Colonic mucosa (tissue), 4 donors: Measurements from ENCODE around the gene TCP11. TPM values are rescaled to one million over a fixed set of nuclear protein-coding genes. Genes with fewer than 3 reads are reported as not detected.

Experiments used
- DNase-seq: peaks from one replicate; pipeline ENCODE4 v3.0.0-alpha.2; 2020
- H3K27ac ChIP-seq: fragments of 200-600 bp; one replicate; pipeline ENCODE4 v1.8.0; 2021
- H3K27me3 ChIP-seq: fragments of 200-600 bp; one replicate; pipeline ENCODE4 v1.8.0; 2021
- H3K36me3 ChIP-seq: fragments of 200-600 bp; one replicate; pipeline ENCODE4 v1.8.0; 2021
- H3K4me1 ChIP-seq: fragments of 200-600 bp; one replicate; pipeline ENCODE4 v1.8.0; 2021; ENCODE audit warnings: mild to moderate bottlenecking
- H3K4me3 ChIP-seq: fragments of 200-600 bp; one replicate; pipeline ENCODE4 v1.8.0; 2021
- H3K9ac ChIP-seq, 2 donors: one replicate each; pipeline ENCODE4 v1.7.0; 2013; ENCODE audit warnings: control low read depth in 2 of 2, low read depth in 2 of 2, low read length in 2 of 2
- H3K9me3 ChIP-seq: fragments of 200-600 bp; one replicate; pipeline ENCODE4 v1.8.0; 2021
- CTCF ChIP-seq: fragments of 200-600 bp; IDR thresholded peaks from one replicate; pipeline ENCODE4 v1.8.0; 2022; ENCODE audit warnings: antibody characterized with exemption, mild to moderate bottlenecking
- intact Hi-C: fragments of 100-400 bp; cut with DNase I; formaldehyde crosslinking; loops from one replicate; pipeline ENCODE4 v1.14.1; 2022
- total RNA-seq, 2 donors: library from RNA; stranded (reverse); fragmentation: NEBNext Ultra II Directional in 1 of 2; extraction: Animal tissue kit (Norgen Biotek cat#: 25700) in 1 of 2; gene quantifications; one replicate each; pipeline ENCODE4 v1.2.1, GENCODE V29; 2021
- donor health status: healthy.
- donor health status: DM: no; HTN: no; CAD: no.
- donor health status: DM: no; HTN: no; CAD: no.

TCP11 gene
- total RNA-seq, 2 donors from 2014 or later: not detected

GRCh38 chr6:35154262-35154661, 13.1 kb upstream of the TCP11 start:
- Histone ChIP-seq H3K27ac (no peak overlapping the region), H3K9ac (no peak overlapping the region), H3K36me3 (no peaks in the 10 kb centered on the region), H3K9me3 (no peaks in the 10 kb centered on the region), H3K4me1 (no peaks in the 10 kb centered on the region), H3K4me3 (no peak overlapping the region), H3K27me3 (no peaks in the 10 kb centered on the region)
- intact Hi-C loops: no loop called here
- TF ChIP-seq CTCF: no peak
- no peak for DNase-seq

- H3K27me3 ChIP-seq: no peaks in the 10 kb centered on the region
- no peak overlapping the region for H3K27ac ChIP-seq
- H3K9ac ChIP-seq: no peak overlapping the region
- no peak for DNase-seq
- H3K9me3 ChIP-seq: no peaks in the 10 kb centered on the region
- no peak for TF ChIP-seq CTCF
- no peak overlapping the region for H3K4me3 ChIP-seq
- intact Hi-C loops: no loop called here
- H3K4me1 ChIP-seq: no peaks in the 10 kb centered on the region
- no peaks in the 10 kb centered on the region for H3K36me3 ChIP-seq
Observed at GRCh38 chr6:35152067-35152707, 11.0 kb upstream of the TCP11 start.

DNA sequence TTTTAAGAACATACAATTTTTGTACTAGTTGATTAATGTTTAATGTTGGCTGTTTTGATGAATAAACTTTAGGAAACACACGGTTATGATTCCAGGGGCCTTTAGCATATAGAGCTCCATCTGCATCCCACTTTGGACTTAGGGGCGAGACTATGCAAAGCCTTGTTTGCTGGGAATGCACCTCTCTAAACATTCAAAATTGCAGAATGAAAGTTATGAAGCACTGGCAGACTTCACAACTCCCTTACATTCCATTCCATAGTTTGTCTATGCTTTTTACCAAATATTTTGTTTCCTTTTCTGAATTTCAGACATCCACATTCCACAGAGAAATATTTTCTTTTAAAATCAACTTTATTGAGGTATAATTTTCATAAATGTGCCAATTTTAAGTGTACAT, 10.3 kb upstream of the TCP11 start:
- TF ChIP-seq CTCF: no peak
- Histone ChIP-seq H3K4me1 (no peaks in the 10 kb centered on the region), H3K9me3 (no peaks in the 10 kb centered on the region), H3K27me3 (no peaks in the 10 kb centered on the region), H3K4me3 (no peak overlapping the region), H3K36me3 (no peaks in the 10 kb centered on the region), H3K27ac (no peak overlapping the region), H3K9ac (no peak overlapping the region)
- intact Hi-C loops: no loop called here
- no peak for DNase-seq

DNA sequence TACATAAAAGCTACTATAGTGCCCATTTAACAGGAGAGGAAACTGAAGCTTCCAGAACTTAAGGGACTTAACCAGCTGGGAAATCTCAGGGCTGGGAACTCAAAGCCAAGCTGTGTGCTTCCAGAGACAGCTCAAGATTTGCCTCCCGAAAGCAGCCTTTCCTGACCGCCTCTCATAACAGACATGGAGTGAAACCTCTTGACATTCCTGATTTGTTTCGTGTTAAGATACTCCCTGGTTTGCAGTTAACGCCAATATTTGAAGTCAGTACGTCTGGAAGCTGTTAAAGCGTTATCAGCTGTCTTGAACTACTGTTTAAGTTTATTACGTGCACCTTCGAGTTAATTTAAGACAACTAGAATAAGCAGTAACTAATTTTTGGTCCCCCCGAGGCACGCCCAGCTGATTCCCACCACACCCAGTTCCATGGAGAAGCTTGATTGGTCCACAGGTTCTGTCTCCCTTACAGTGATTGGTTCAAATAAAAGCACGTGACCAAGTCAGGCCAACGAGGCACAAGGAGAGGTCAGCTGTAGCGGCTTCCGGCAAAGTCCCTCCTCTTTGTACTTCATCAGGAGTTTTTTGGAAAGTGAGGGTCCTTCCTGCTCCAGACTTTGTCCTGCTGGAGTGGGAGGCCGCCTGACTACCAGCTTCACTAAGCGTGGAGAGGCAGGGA, 8.9 kb upstream of the TCP11 start:
- Histone ChIP-seq H3K4me3 (no peak overlapping the region), H3K27me3 (no peaks in the 10 kb centered on the region), H3K27ac (no peak overlapping the region), H3K9ac (no peak overlapping the region), H3K4me1 (no peaks in the 10 kb centered on the region), H3K9me3 (no peaks in the 10 kb centered on the region), H3K36me3 (no peaks in the 10 kb centered on the region)
- no peak for TF ChIP-seq CTCF
- intact Hi-C loops: no loop called here
- no peak for DNase-seq

- Histone ChIP-seq H3K27ac (no peak overlapping the region), H3K4me3 (no peak overlapping the region), H3K36me3 (no peaks in the 10 kb centered on the region), H3K27me3 (no peaks in the 10 kb centered on the region), H3K9ac (no peak overlapping the region), H3K4me1 (no peaks in the 10 kb centered on the region), H3K9me3 (no peaks in the 10 kb centered on the region)
- DNase-seq: no peak
- intact Hi-C loops: no loop called here
- no peak for TF ChIP-seq CTCF
Observed at GRCh38 chr6:35148167-35148741, 7.1 kb upstream of the TCP11 start.
